WTC11 (cell line): ENCODE results near the gene PAM16. TPM values are rescaled to one million over a fixed set of nuclear protein-coding genes. Genes with fewer than 3 reads are reported as not detected.

Experiments
- ATAC-seq: fragments of 200-7000 bp; cut with Tn5 transposase; 2 replicates; pipeline ENCODE4 v1.10.0; 2021; ENCODE audit warnings: mild to moderate bottlenecking, moderate library complexity
- CTCF ChIA-PET: fragments of 300-600 bp; sonication (Branson Sonifier 250); formaldehyde crosslinking; loops from one replicate; lab custom pipeline; 2021; ENCODE audit warnings: antibody characterized with exemption; lab: Charles Lee
- POLR2A ChIA-PET: fragments of 350-600 bp; sonication (Branson Sonifier 250); formaldehyde crosslinking; loops from one replicate; lab custom pipeline; 2021; ENCODE audit warnings: antibody characterized with exemption; lab: Charles Lee
- DNase-seq: peaks from one replicate; pipeline ENCODE4 v3.0.0; 2021; ENCODE audit warnings: low spot score
- H3K27ac Mint-ChIP-seq: 2 replicates; pipeline ENCODE4 v1.8.0; 2021; ENCODE audit warnings: mixed read lengths
- H3K27me3 Mint-ChIP-seq: 2 replicates; pipeline ENCODE4 v1.8.0; 2021; ENCODE audit warnings: low read depth, mild to moderate bottlenecking, moderate library complexity, mixed read lengths
- H3K36me3 Mint-ChIP-seq: 2 replicates; pipeline ENCODE4 v1.8.0; 2021; ENCODE audit warnings: mixed read lengths
- H3K4me1 Mint-ChIP-seq: 2 replicates; pipeline ENCODE4 v1.8.0; 2022; ENCODE audit warnings: mixed read lengths
- H3K4me3 Mint-ChIP-seq: 2 replicates; pipeline ENCODE4 v1.8.0; 2021; ENCODE audit warnings: mild to moderate bottlenecking, moderate library complexity, mixed read lengths
- H3K9me3 Mint-ChIP-seq: 2 replicates; pipeline ENCODE4 v1.8.0; 2021; ENCODE audit warnings: mixed read lengths
- FOXP1 ChIP-seq: sonication (generic); formaldehyde crosslinking; IDR thresholded peaks from 2 replicates; pipeline ENCODE4 v1.8.0; 2022; ENCODE audit warnings: missing genetic modification reagents, mild to moderate bottlenecking, moderate library complexity, borderline replicate concordance
- GABPB1 ChIP-seq: sonication (generic); formaldehyde crosslinking; IDR thresholded peaks from 2 replicates; pipeline ENCODE4 v1.8.1; 2023; ENCODE audit warnings: mild to moderate bottlenecking, missing genetic modification reagents
- GTF2I ChIP-seq: fragments of 250-450 bp; sonication (Bioruptor Pico); conservative IDR thresholded peaks from 2 replicates; pipeline ENCODE4 v1.4.0; 2021; ENCODE audit warnings: mild to moderate bottlenecking
- IRF2 ChIP-seq: sonication (generic); formaldehyde crosslinking; IDR thresholded peaks from 2 replicates; pipeline ENCODE4 v1.8.0; 2022; ENCODE audit warnings: low read depth, missing genetic modification reagents, borderline replicate concordance
- JAZF1 ChIP-seq: fragments of 250-450 bp; sonication (Bioruptor Pico); IDR thresholded peaks from 2 replicates; pipeline ENCODE4 v1.9.0; 2021; ENCODE audit warnings: moderate library complexity, mild to moderate bottlenecking, inconsistent platforms
- NR1H2 ChIP-seq: sonication (generic); formaldehyde crosslinking; IDR thresholded peaks from 2 replicates; pipeline ENCODE4 v1.9.0; 2021; ENCODE audit warnings: mild to moderate bottlenecking, moderate library complexity, missing genetic modification reagents
- NR3C1 ChIP-seq: sonication (generic); formaldehyde crosslinking; conservative IDR thresholded peaks from 2 replicates; pipeline ENCODE4 v1.8.1; 2023; ENCODE audit warnings: low read depth, mild to moderate bottlenecking, missing genetic modification reagents
- SOX15 ChIP-seq: fragments of 250-450 bp; sonication (Bioruptor Pico); IDR thresholded peaks from 2 replicates; pipeline ENCODE4 v1.9.0; 2021; ENCODE audit warnings: mild to moderate bottlenecking
- SP1 ChIP-seq: sonication (generic); formaldehyde crosslinking; conservative IDR thresholded peaks from 2 replicates; pipeline ENCODE4 v1.8.1; 2022; ENCODE audit warnings: missing genetic modification reagents
- TCF7 ChIP-seq: sonication (generic); formaldehyde crosslinking; IDR thresholded peaks from 2 replicates; pipeline ENCODE4 v1.8.0; 2022; ENCODE audit warnings: mild to moderate bottlenecking, low read depth, missing genetic modification reagents, moderate library complexity
- ZBTB21 ChIP-seq: sonication (generic); formaldehyde crosslinking; IDR thresholded peaks from 2 replicates; pipeline ENCODE4 v1.8.1; 2023; ENCODE audit warnings: mild to moderate bottlenecking, missing genetic modification reagents, borderline replicate concordance
- ZNF121 ChIP-seq: sonication (generic); formaldehyde crosslinking; IDR thresholded peaks from 2 replicates; pipeline ENCODE4 v1.8.0; 2023; ENCODE audit warnings: missing genetic modification reagents
- ZNF671 ChIP-seq: fragments of 250-450 bp; sonication (Bioruptor Pico); IDR thresholded peaks from 2 replicates; pipeline ENCODE4 v1.8.0; 2021; ENCODE audit warnings: mild to moderate bottlenecking
- total RNA-seq: library from RNA; stranded (reverse); gene quantifications from 3 replicates; pipeline ENCODE4 v1.2.3, GENCODE V29; 2021
- TF ChIP-seq, protein P1 (sequence below): sonication (generic); formaldehyde crosslinking; IDR thresholded peaks from 2 replicates; pipeline ENCODE4 v1.8.0; 2023; ENCODE audit warnings: missing genetic modification reagents, mild to moderate bottlenecking, borderline replicate concordance
- TF ChIP-seq, protein P2 (sequence below): sonication (generic); formaldehyde crosslinking; IDR thresholded peaks from 2 replicates; pipeline ENCODE4 v1.8.0; 2022; ENCODE audit warnings: mild to moderate bottlenecking, missing genetic modification reagents
- TF ChIP-seq, protein P3 (sequence below): fragments of 250-450 bp; sonication (Bioruptor Pico); IDR thresholded peaks from 2 replicates; pipeline ENCODE4 v1.8.0; 2021; ENCODE audit warnings: mild to moderate bottlenecking
- TF ChIP-seq, protein P4 (sequence below): sonication (generic); formaldehyde crosslinking; conservative IDR thresholded peaks from 2 replicates; pipeline ENCODE4 v1.8.1; 2022; ENCODE audit warnings: mild to moderate bottlenecking, missing genetic modification reagents
- TF ChIP-seq, protein P5 (sequence below): fragments of 200-600 bp; IDR thresholded peaks from 2 replicates; pipeline ENCODE4 v1.8.0; 2022; ENCODE audit warnings: antibody characterized with exemption
- TF ChIP-seq, protein P6 (sequence below): sonication (generic); formaldehyde crosslinking; IDR thresholded peaks from 2 replicates; pipeline ENCODE4 v1.8.1; 2022; ENCODE audit warnings: low read depth, missing genetic modification reagents, borderline replicate concordance

PAM16 gene
- total RNA-seq, 1 experiment from 2014 or later: 88.9 TPM

DNA sequence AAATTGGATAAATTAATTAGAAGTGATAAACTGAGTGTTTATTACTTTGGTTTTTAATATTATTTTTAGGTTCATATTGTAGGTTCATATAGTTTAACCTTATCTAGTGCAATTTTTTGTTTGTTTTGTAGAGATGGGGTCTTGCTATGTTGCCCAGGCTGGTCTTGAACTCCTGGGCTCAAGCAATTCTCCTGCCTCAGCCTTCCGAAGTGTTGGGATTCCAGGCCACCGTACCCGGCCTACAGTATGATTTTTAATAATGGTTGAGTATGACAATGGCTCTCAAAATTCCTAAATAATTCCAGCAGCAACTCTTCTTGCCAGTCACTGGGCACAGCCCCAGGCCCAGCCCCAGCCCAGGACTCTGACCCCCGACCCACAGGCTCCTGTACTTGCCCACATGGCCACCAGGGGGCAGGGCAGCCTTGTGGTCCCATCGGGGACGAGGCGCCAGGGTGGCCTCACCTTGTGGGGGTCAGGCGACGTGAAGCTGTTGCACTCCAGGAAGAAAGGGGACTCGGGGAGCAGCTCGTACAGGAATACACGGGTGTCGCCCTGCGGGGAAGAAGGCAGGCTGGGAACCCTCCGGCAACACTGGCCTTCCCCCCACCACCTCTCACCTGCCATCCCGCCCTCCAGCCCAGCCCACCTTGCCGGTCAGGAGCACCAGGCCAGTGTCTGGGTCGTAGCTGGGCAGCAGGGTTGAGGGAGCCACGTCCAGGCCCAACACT lies 7.9 kb upstream of the PAM16 start:
- H3K4me3 Mint-ChIP-seq: no peak overlapping the region

DNA sequence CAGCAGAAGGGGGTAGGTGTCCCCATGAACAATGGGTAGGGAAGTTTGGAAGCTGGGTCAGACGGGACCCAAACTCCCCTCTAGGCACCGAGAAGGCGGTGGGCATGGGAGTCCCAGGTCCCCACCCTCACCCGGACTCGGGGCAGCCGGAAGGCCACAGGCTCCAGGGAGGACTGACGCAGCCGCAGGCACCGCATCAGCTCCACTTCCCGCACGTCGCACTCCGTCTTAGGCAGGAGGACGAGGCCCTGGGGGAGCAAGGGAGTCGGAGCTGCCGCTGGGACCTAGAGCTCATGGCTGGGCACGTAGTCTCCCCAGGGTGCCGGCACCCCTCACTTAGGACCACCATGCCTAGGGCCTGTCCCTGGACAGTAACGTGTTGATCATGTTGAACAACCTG lies 7.1 kb upstream of the PAM16 start:
- Mint-ChIP-seq H3K27me3 (no peaks in the 10 kb centered on the region), H3K27ac (no peak overlapping the region), H3K4me1 (0 out of 2 replicates have a peak, but pooled peaks cover 5% of the 10 kb centered on the region), H3K4me3 (no peak overlapping the region), H3K9me3 (no peaks in the 10 kb centered on the region), H3K36me3 (peaks cover 2% of the 10 kb centered on the region; the same call in 1 of the 2 replicates)
- CTCF ChIA-PET: interaction anchor here (0.6 to 5.6 kb wide), 6 partner anchors 20 to 1242 kb away, joined by 4 to 322 read pairs (median 45); no protein-coding TSS in a partner anchor
- DNase-seq (no peak), ATAC-seq (no peak)
- POLR2A ChIA-PET: no interaction called here
- TF ChIP-seq IRF2 (CRISPR knock-in tag) (no peak), JAZF1 (CRISPR knock-in tag) (no peak), FOXP1 (CRISPR knock-in tag) (no peak), SOX15 (CRISPR knock-in tag) (no peak), NR3C1 (CRISPR knock-in tag) (no peak), TCF7 (CRISPR knock-in tag) (no peak), ZNF671 (CRISPR knock-in tag) (no peak), NR1H2 (CRISPR knock-in tag) (no peak)
- TF ChIP-seq, protein P1, sequence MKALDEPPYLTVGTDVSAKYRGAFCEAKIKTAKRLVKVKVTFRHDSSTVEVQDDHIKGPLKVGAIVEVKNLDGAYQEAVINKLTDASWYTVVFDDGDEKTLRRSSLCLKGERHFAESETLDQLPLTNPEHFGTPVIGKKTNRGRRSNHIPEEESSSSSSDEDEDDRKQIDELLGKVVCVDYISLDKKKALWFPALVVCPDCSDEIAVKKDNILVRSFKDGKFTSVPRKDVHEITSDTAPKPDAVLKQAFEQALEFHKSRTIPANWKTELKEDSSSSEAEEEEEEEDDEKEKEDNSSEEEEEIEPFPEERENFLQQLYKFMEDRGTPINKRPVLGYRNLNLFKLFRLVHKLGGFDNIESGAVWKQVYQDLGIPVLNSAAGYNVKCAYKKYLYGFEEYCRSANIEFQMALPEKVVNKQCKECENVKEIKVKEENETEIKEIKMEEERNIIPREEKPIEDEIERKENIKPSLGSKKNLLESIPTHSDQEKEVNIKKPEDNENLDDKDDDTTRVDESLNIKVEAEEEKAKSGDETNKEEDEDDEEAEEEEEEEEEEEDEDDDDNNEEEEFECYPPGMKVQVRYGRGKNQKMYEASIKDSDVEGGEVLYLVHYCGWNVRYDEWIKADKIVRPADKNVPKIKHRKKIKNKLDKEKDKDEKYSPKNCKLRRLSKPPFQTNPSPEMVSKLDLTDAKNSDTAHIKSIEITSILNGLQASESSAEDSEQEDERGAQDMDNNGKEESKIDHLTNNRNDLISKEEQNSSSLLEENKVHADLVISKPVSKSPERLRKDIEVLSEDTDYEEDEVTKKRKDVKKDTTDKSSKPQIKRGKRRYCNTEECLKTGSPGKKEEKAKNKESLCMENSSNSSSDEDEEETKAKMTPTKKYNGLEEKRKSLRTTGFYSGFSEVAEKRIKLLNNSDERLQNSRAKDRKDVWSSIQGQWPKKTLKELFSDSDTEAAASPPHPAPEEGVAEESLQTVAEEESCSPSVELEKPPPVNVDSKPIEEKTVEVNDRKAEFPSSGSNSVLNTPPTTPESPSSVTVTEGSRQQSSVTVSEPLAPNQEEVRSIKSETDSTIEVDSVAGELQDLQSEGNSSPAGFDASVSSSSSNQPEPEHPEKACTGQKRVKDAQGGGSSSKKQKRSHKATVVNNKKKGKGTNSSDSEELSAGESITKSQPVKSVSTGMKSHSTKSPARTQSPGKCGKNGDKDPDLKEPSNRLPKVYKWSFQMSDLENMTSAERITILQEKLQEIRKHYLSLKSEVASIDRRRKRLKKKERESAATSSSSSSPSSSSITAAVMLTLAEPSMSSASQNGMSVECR: no peak
- TF ChIP-seq, protein P2, sequence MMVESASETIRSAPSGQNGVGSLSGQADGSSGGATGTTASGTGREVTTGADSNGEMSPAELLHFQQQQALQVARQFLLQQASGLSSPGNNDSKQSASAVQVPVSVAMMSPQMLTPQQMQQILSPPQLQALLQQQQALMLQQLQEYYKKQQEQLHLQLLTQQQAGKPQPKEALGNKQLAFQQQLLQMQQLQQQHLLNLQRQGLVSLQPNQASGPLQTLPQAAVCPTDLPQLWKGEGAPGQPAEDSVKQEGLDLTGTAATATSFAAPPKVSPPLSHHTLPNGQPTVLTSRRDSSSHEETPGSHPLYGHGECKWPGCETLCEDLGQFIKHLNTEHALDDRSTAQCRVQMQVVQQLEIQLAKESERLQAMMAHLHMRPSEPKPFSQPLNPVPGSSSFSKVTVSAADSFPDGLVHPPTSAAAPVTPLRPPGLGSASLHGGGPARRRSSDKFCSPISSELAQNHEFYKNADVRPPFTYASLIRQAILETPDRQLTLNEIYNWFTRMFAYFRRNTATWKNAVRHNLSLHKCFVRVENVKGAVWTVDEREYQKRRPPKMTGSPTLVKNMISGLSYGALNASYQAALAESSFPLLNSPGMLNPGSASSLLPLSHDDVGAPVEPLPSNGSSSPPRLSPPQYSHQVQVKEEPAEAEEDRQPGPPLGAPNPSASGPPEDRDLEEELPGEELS (CRISPR knock-in tag): no peak
- TF ChIP-seq, protein P3, sequence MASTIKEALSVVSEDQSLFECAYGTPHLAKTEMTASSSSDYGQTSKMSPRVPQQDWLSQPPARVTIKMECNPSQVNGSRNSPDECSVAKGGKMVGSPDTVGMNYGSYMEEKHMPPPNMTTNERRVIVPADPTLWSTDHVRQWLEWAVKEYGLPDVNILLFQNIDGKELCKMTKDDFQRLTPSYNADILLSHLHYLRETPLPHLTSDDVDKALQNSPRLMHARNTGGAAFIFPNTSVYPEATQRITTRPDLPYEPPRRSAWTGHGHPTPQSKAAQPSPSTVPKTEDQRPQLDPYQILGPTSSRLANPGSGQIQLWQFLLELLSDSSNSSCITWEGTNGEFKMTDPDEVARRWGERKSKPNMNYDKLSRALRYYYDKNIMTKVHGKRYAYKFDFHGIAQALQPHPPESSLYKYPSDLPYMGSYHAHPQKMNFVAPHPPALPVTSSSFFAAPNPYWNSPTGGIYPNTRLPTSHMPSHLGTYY: no peak

More for the DNA sequence above, 7.9 kb upstream of the PAM16 start:
- Mint-ChIP-seq H3K4me1 (no peaks in the 10 kb centered on the region), H3K27me3 (no peaks in the 10 kb centered on the region), H3K27ac (no peak overlapping the region), H3K9me3 (no peaks in the 10 kb centered on the region), H3K36me3 (peaks cover 2% of the 10 kb centered on the region; the same call in 1 of the 2 replicates)
- ATAC-seq (peak; percentile 90), DNase-seq (peak; percentile 94)
- ChIA-PET POLR2A (interaction anchor here (0.6 to 1.0 kb wide), 3 partner anchors 18 to 45 kb away, joined by 3 to 5 read pairs (median 3); no protein-coding TSS in a partner anchor), CTCF (interaction anchor here (0.6 to 5.6 kb wide), 45 partner anchors 8 to 1338 kb away, joined by 3 to 322 read pairs (median 6); partner anchors contain the start of genes CORO7, HMOX2, PAM16 and VASN)
- TF ChIP-seq FOXP1 (CRISPR knock-in tag) (0 out of 2 replicates have a peak, but pooled peaks have one; percentile 15), ZNF121 (CRISPR knock-in tag) (peak; percentile 83; the same call in 1 of the 2 replicates), GTF2I (peak; percentile 71), ZBTB21 (CRISPR knock-in tag) (0 out of 2 replicates have a peak, but pooled peaks have one; percentile 29), SP1 (0 out of 2 replicates have a peak, but pooled peaks have one; percentile 43), GABPB1 (0 out of 2 replicates have a peak, but pooled peaks have one; percentile 21)
- TF ChIP-seq, protein P4, sequence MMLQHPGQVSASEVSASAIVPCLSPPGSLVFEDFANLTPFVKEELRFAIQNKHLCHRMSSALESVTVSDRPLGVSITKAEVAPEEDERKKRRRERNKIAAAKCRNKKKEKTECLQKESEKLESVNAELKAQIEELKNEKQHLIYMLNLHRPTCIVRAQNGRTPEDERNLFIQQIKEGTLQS (CRISPR knock-in tag): no peak
- TF ChIP-seq, protein P5, sequence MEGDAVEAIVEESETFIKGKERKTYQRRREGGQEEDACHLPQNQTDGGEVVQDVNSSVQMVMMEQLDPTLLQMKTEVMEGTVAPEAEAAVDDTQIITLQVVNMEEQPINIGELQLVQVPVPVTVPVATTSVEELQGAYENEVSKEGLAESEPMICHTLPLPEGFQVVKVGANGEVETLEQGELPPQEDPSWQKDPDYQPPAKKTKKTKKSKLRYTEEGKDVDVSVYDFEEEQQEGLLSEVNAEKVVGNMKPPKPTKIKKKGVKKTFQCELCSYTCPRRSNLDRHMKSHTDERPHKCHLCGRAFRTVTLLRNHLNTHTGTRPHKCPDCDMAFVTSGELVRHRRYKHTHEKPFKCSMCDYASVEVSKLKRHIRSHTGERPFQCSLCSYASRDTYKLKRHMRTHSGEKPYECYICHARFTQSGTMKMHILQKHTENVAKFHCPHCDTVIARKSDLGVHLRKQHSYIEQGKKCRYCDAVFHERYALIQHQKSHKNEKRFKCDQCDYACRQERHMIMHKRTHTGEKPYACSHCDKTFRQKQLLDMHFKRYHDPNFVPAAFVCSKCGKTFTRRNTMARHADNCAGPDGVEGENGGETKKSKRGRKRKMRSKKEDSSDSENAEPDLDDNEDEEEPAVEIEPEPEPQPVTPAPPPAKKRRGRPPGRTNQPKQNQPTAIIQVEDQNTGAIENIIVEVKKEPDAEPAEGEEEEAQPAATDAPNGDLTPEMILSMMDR: peak; percentile 100
- TF ChIP-seq, protein P6, sequence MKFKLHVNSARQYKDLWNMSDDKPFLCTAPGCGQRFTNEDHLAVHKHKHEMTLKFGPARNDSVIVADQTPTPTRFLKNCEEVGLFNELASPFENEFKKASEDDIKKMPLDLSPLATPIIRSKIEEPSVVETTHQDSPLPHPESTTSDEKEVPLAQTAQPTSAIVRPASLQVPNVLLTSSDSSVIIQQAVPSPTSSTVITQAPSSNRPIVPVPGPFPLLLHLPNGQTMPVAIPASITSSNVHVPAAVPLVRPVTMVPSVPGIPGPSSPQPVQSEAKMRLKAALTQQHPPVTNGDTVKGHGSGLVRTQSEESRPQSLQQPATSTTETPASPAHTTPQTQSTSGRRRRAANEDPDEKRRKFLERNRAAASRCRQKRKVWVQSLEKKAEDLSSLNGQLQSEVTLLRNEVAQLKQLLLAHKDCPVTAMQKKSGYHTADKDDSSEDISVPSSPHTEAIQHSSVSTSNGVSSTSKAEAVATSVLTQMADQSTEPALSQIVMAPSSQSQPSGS: no peak
